ENCODE results near the gene CPA4.

GRCh38 chr7:130352194-130353074 lies 59.5 kb downstream of the CPA4 start:
- TF ChIP-seq CTCF (IDR thresholded peaks at IDR 0.05; ENCODE audit: insufficient read depth, low read length) = no peak
- TF ChIP-seq REST (IDR thresholded peaks at IDR 0.05; ENCODE audit: insufficient replicate concordance, low read depth) = no peak
- TF ChIP-seq POLR2AphosphoS5 (IDR thresholded peaks at IDR 0.05; ENCODE audit: low read depth) = no peak
